AG04449 (cell line): Measurements from ENCODE around the gene AQP7.

Source experiments
- CTCF ChIA-PET: fragments of 350-600 bp; formaldehyde crosslinking; extraction: SDS; loops from one replicate; lab custom pipeline; 2021; ENCODE audit warnings: antibody characterized with exemption; lab: Yijun Ruan, JAX
- POLR2A ChIA-PET: fragments of 400-600, 350-600 bp; formaldehyde crosslinking; extraction: SDS; loops from one replicate; lab custom pipeline; 2020; ENCODE audit warnings: antibody characterized with exemption, inconsistent platforms; lab: Yijun Ruan, JAX
- DNase-seq: peaks from one replicate; pipeline ENCODE4 v3.0.0-alpha.2; 2010; ENCODE audit warnings: low read depth, low spot score
- H3K4me3 ChIP-seq: 2 replicates; pipeline ENCODE4 v1.5.1; 2011; ENCODE audit warnings: low read depth, mild to moderate bottlenecking, control low read depth, low read length
- TF ChIP-seq, protein P1 (sequence below): IDR thresholded peaks from one replicate; pipeline ENCODE4 v1.5.1; 2011; ENCODE audit warnings: mild to moderate bottlenecking, moderate library complexity, low read length, control low read depth, inconsistent platforms; ENCODE audit not compliant: insufficient read depth; ENCODE audit errors: missing control alignments

AQP7 gene

GRCh38 chr9:33380390-33381094 lies 21.8 kb downstream of the AQP7 start:
- no peak overlapping the region for H3K4me3 ChIP-seq
- TF ChIP-seq, protein P1, sequence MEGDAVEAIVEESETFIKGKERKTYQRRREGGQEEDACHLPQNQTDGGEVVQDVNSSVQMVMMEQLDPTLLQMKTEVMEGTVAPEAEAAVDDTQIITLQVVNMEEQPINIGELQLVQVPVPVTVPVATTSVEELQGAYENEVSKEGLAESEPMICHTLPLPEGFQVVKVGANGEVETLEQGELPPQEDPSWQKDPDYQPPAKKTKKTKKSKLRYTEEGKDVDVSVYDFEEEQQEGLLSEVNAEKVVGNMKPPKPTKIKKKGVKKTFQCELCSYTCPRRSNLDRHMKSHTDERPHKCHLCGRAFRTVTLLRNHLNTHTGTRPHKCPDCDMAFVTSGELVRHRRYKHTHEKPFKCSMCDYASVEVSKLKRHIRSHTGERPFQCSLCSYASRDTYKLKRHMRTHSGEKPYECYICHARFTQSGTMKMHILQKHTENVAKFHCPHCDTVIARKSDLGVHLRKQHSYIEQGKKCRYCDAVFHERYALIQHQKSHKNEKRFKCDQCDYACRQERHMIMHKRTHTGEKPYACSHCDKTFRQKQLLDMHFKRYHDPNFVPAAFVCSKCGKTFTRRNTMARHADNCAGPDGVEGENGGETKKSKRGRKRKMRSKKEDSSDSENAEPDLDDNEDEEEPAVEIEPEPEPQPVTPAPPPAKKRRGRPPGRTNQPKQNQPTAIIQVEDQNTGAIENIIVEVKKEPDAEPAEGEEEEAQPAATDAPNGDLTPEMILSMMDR = no peak
- no peak for DNase-seq
- ChIA-PET CTCF (interaction anchor here (0.9 to 2.3 kb wide), 6 partner anchors 8 to 340 kb away, joined by 3 to 8 read pairs (median 3); no protein-coding TSS in a partner anchor), POLR2A (no interaction called here)

DNA sequence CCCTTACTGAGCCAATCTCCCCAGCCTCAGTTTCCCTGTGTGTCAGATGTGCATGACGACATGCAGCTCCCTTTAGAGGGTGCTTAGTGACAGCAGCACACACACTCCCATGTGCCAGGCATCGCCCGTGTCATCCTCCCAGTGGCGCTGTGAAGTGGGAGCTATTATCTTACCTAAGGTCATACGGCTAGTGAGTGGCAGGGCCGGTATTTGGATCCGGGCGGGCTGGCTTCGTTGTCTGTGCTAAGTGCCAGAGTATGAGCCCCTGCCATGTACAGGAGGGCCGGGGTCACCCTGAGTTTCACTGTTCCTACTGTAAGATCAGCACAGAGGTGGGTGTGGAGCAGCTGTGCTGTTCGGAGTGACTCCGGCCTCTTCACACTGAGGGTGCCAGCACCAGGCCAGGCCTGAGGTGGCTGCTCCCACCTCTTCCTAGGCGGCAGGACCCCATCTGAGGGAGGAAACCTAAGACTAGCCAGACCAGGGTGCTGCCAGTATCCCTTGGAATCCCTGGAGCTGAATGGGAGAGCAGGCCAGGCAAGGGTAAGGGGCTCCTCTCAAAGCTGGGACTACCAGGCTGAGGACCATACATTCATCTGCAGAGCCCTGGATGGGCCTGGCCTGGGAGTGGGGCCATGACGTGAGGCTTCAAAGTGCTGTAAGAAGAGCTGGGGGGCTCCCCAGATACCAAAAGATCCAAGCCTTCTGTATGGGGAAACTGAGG lies 22.5 kb downstream of the AQP7 start:
- DNase-seq = no peak
- H3K4me3 ChIP-seq = no peak overlapping the region
- CTCF ChIA-PET = interaction anchor here (0.8 to 1.3 kb wide), 4 partner anchors 12 to 72 kb away, joined by 3 to 6 read pairs (median 3); no protein-coding TSS in a partner anchor
- POLR2A ChIA-PET = no interaction called here
- TF ChIP-seq, protein P1 = no peak

DNA sequence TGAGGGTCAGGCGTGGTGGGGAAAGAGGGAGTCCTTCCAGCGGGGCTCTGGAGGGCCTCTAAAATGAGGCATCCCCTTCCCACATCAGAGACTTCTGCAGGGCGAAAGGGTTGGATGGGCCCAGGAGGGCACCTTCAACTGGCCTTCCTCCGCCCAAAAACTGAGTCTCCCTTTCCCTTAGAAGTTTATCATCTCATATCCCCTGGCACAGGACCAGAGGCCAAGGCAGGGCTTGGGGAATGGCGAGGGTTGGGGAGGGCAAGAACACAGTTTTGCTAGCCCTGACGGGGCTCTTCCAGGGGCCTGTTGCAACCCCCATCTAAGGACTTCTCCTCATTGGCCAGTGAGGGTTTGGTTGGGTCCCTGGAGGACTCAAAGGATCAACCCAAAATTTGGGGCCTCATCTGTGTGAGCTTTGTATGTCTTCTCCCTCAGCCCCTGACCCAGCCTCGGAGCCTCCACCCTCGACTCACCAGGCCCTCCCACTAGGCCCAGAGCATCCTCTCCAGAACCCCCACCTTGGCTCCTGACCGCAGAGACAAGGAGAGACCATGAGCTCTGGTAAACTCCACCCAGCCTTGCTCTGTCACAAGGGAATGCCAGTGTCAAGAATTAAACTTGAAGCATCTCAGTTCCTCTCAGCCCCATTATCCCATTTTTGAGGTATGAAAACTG lies 24.1 kb downstream of the AQP7 start:
- TF ChIP-seq, protein P1 = no peak
- DNase-seq = no peak
- ChIA-PET CTCF (no interaction called here), POLR2A (no interaction called here)
- no peak overlapping the region for H3K4me3 ChIP-seq

DNA sequence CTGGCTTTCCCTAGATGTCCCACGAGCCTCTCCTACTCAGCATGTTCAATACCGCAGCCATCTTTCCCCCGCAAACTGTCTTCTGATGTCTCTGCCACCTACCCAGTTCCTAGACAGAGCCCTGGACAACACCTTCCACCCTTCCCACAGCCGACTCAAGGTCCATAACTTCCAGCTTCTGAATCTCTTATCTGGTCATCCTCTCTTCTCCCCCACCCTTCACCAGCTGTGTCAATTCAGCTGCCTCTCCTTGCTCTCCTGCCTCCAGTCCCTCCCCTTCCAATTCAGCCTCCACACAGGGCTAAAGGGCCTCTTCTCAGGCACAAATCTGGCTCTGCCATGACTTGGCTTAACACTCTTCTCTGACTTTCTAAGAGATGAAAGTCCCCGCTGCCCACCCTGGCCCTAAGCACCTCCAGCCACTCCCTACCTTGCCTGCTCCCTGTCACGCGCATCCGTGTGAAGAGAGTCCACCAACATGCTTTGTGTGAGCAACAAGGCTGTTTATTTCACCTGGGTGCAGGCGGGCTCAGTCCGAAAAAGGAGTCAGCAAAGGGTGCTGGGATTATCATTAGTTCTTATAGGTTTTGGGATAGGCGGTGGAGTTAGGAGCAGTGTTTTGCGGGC lies 25.2 kb downstream of the AQP7 start:
- ChIA-PET CTCF (interaction anchor here (1.1 to 6.2 kb wide), 4 partner anchors 38 to 345 kb away, joined by 3 to 89 read pairs (median 38); no protein-coding TSS in a partner anchor), POLR2A (no interaction called here)
- H3K4me3 ChIP-seq = no peak overlapping the region
- TF ChIP-seq, protein P1 = no peak
- no peak for DNase-seq

- TF ChIP-seq, protein P1 = no peak
- H3K4me3 ChIP-seq = no peak overlapping the region
- POLR2A ChIA-PET = no interaction called here
- DNase-seq = no peak
- CTCF ChIA-PET = interaction anchor here (0.6 to 6.2 kb wide), 26 partner anchors 10 to 353 kb away, joined by 3 to 95 read pairs (median 8); partner anchors contain the start of genes ANKRD18B, AQP3 and NOL6
These were observed 26.5 kb downstream of the AQP7 start for GRCh38 chr9:33375841-33376321.
